Epithelial cell of proximal tubule (primary cell): Measurements from ENCODE around the gene PRDM16. TPM values are rescaled to one million over a fixed set of nuclear protein-coding genes. Genes with fewer than 3 reads are reported as not detected.

Experiments
- DNase-seq: peaks from one replicate; pipeline ENCODE4 v3.0.0-alpha.2; 2011; ENCODE audit warnings: low read depth
- H3K4me3 ChIP-seq: 2 replicates; pipeline ENCODE4 v1.5.1; 2011; ENCODE audit warnings: low read depth, mild to moderate bottlenecking, low read length
- CTCF ChIP-seq: conservative IDR thresholded peaks from 2 replicates; pipeline ENCODE4 v1.5.1; 2012; ENCODE audit warnings: low read depth, mild to moderate bottlenecking, low read length
- total RNA-seq: library from RNA; depleted of rRNA; stranded (reverse); fragments of >200 nt; gene quantifications from 2 replicates; pipeline ENCODE4 v1.2.3, GENCODE V29; 2015

The PRDM16 gene
- total RNA-seq, 1 donor from 2014 or later, result 0.06 TPM

GRCh38 chr1:3148171-3148570, 79.2 kb downstream of the PRDM16 start:
- DNase-seq, result no peak

GRCh38 chr1:3149277-3149676, 80.3 kb downstream of the PRDM16 start:
- DNase-seq, result no peak
- no peak for TF ChIP-seq CTCF
- H3K4me3 ChIP-seq, result no peak overlapping the region

More at GRCh38 chr1:3148171-3148570, 79.2 kb downstream of the PRDM16 start:
- no peak for TF ChIP-seq CTCF
- H3K4me3 ChIP-seq, result no peak overlapping the region

GRCh38 chr1:3151456-3151855, 82.5 kb downstream of the PRDM16 start:
- TF ChIP-seq CTCF, result no peak
- DNase-seq, result no peak
- no peak overlapping the region for H3K4me3 ChIP-seq

- no peak for DNase-seq
- no peak overlapping the region for H3K4me3 ChIP-seq
- TF ChIP-seq CTCF, result no peak
Measured at GRCh38 chr1:3152143-3152542, 83.1 kb downstream of the PRDM16 start.

GRCh38 chr1:3153197-3153596, 84.2 kb downstream of the PRDM16 start:
- no peak overlapping the region for H3K4me3 ChIP-seq
- TF ChIP-seq CTCF, result no peak
- no peak for DNase-seq

- no peak for DNase-seq
- no peak for TF ChIP-seq CTCF
- no peak overlapping the region for H3K4me3 ChIP-seq
Measured at GRCh38 chr1:3153902-3154795, 85.1 kb downstream of the PRDM16 start.
